OCI-LY7 (cell line): ENCODE results near the gene PLA2G4D.

Source experiments
- EZH2phosphoT487 ChIP-seq: fragments of 200-600 bp; sonication (generic); IDR thresholded peaks from 2 replicates; pipeline ENCODE4 v1.6.1; 2018; ENCODE audit warnings: low read depth, borderline replicate concordance, mild to moderate bottlenecking, mixed run types, antibody characterized with exemption, low read length, moderate library complexity, mixed read lengths
- TF ChIP-seq, protein P1 (sequence below): fragments of 200-600 bp; sonication (generic); conservative IDR thresholded peaks from 2 replicates; pipeline ENCODE4 v1.5.1; 2014; ENCODE audit warnings: mild to moderate bottlenecking, antibody characterized with exemption, low read length, moderate library complexity, mixed read lengths

DNA sequence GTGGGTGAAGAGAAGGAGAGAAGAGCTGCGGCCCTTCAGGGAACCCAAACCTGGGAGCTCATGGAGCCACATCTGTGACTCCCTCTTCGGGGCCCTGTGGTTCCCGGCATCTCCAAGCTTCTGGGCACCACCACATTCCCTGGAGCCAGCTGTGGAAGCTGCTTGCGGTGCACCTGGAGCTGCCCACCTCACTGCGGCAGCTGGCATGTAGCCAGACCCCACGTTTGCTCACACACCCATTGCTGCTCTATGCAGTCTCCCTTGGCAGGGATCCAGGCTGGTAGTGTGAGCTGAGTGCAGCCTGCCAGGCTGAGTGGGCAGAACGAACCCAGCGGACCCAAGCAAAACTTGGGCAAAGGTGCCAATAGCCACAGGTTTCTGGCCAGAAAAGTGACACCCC is 56.7 kb downstream of the PLA2G4D start:
- TF ChIP-seq, protein P1, sequence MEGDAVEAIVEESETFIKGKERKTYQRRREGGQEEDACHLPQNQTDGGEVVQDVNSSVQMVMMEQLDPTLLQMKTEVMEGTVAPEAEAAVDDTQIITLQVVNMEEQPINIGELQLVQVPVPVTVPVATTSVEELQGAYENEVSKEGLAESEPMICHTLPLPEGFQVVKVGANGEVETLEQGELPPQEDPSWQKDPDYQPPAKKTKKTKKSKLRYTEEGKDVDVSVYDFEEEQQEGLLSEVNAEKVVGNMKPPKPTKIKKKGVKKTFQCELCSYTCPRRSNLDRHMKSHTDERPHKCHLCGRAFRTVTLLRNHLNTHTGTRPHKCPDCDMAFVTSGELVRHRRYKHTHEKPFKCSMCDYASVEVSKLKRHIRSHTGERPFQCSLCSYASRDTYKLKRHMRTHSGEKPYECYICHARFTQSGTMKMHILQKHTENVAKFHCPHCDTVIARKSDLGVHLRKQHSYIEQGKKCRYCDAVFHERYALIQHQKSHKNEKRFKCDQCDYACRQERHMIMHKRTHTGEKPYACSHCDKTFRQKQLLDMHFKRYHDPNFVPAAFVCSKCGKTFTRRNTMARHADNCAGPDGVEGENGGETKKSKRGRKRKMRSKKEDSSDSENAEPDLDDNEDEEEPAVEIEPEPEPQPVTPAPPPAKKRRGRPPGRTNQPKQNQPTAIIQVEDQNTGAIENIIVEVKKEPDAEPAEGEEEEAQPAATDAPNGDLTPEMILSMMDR = no peak
- no peak for TF ChIP-seq EZH2phosphoT487
